HG02610 (cell line): ENCODE data around the gene FSIP2.

ENCODE experiments used
- ATAC-seq: cut with Tn5 transposase; IDR thresholded peaks from one replicate; pipeline ENCODE4 v1.9.1; 2021; ENCODE audit warnings: mild to moderate bottlenecking, moderate library complexity; ENCODE audit not compliant: unreplicated experiment

Gene FSIP2

GRCh38 chr2:185738679-185739472 is at the start of gene FSIP2:
Gene FSIP2, plus strand, starts transcription at chr2:185738804. Its CDS starts 91 bp downstream, at chr2:185738895.
- peak; percentile 96 for ATAC-seq

DNA sequence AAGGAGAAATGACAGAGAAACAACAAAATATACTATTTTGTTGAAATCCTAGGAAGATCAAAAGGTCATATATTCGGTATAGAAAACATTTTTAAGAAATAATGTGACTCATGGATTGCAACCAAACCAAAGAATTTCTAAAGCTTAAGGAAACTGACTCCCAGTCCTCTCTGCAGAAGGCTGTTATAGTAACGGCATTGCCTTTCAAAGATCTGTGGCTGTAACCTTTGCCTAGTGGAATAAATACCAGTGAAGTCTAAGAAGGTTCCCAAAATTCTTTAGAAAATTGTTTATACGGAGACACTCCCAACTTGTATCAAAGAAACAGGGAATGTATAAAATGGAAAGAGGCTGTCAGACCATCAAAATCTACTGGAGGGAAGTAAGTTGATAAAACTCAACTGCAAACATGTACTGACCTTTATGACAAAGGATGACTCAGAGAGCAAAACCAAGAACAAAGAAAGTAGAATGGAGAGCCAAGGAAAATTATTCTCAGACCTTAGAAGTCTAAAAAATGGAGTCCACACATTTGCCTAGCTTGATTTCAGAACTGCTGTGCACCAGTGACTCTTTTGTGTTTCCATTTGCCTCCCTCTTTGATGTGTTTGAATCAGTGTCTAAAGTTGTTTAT is 48.6 kb upstream of the FSIP2 start:
- ATAC-seq = no peak

DNA sequence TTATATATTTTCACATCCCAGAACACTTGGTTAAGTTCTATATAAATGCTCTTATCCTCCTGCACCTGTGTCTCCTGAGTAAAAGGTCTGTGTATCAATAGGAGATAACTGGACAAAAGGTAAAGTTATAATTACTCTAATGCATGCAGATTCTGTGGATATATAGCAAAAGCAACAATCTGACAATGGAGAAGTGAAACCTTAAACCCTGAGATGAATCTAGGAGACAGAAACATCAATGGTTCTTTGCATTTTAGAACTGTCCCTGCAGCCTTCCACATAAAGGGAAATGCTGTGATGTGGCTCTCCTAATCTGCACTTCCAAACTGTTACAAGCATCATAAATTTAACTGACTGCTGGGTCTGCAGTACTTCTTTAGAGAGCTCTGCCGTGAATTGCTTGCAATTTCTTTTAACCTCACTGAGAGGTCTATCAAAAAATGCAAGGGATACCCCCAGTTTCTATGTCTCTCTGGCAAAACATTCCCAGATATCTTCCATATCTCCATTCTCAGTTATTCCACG is 42.8 kb upstream of the FSIP2 start:
- no peak for ATAC-seq

- no peak for ATAC-seq
Observed at GRCh38 chr2:185700883-185701282, 37.7 kb upstream of the FSIP2 start.

GRCh38 chr2:185734658-185735057 is 3.9 kb upstream of the FSIP2 start:
- no peak for ATAC-seq

DNA sequence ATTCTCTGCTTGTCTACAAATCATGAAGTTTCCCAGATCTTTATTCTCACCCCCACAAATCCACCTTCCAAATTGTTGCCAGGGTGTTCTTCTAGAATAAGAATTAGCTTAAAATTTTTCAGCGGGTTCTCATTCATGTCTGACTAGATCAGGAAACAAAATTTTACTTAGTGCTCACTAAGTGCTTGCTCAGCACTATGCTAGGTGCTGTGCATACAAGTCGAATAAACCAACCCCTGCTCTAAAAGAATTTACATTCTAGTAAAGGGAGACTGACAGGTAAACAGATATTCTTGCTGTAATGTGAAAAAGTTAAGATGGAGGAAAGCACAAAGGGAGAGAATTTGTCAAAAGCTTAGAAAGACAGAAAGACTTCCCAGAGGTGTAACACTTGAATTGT is 2.4 kb upstream of the FSIP2 start:
- ATAC-seq = no peak

- no peak for ATAC-seq
Observed at GRCh38 chr2:185745864-185746859, 7.6 kb downstream of the FSIP2 start.

DNA sequence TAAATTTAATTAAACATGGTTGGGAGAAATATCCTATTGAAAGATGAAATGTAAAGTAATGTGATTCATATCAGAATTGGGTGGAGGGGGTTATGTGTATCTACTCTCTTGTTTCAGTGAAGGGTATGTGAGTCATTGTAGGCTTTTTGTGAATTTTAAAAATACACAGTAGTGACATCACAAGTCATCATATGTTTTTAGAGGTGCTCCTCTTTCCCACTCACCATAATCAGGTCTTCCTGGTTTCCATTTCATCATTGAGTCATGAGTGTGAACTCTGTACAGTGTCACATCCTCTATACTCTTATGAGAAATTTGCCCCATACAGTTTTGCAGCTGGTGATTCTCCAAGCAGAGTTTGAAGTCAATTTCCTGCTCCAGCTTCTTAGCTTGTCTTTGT is 18.8 kb downstream of the FSIP2 start:
- no peak for ATAC-seq

GRCh38 chr2:185771396-185771795 is 32.8 kb downstream of the FSIP2 start:
- ATAC-seq = no peak

- ATAC-seq = no peak
Observed at GRCh38 chr2:185780890-185781289, 42.3 kb downstream of the FSIP2 start.

DNA sequence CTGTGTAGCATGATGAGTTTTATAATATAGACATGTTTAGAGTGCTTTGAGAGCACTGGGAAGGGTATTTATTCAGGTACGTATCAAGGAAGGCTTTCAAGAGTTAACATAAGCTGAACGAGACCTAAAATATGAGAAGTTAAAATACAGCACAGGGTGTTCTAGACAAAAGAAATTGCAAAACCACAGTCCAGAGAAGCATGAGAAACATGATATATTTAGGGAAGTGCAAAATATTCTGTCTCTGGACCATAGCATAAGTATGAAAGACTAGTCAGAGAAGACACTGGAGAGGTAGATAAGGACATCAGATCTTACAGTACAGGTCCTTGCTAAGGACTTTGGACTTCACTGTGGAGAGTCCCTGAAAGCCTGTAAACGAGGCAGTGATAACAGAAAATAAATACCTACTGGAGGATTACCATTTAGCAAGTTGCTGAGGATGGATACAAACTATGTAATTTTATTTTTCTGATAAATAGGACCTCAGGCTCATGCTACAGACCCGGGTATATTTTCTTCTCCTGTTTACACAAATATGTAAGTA is 43.7 kb downstream of the FSIP2 start:
- ATAC-seq = no peak

DNA sequence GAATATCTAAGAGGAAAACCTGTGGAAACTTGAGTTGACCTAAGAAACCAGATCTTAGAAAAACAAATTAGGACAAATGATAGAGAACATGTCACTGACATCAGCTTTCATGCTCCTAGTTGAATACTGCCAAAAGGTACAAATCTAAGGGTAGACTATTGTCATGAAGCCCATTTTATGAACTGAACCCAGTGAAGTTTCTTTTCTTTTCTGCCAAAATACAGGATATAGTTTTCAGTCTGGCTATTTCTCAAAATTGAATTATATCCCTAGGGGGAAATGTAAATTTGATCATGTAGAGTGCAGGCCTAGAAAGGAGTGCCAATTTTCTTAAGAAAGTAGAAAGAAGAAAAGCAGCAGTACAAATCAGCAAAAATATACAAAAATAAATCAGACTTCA is 46.6 kb downstream of the FSIP2 start:
- ATAC-seq = no peak

- ATAC-seq = peak; percentile 83
Observed at GRCh38 chr2:185785851-185786473, 47.4 kb downstream of the FSIP2 start.

DNA sequence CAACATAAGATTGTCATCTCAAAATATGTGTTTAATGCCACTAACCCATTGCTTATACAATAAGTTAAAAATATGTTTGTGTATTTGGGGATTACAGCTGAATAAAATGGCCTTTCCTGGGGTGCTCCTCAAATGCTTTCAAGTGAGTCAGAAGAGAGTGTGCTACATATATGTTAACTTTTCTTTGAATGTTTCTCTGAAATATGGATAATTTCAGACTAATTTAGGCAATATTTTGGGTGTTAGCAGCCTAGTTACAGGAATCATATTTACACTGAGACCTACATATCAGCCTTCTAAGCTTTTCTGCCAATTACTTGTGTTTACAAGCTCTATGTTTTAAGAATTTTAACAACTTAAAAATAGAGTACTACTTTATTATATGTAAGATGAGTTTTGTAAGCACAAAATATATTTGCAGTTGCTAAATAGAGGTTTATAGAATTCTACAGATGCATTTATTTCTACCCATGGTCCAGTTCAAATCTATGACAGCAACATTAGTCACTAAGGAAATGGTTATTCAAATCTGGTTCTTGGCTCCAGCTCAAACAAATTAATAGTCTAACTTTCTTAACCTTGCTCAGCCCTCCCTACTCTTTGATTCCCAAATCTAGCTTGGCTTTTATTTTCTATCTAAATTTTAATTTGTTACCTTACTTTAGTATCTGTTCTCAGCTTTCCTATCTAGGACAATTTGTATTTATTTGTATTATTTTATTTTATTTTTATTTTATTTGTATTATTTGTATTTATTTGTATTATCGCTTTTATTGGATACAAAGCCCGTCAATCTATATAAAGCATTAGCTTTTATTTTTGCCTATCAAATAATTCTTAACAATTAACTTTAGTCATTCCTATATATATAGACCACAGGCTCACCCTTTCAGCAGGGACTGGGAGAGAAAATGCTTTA is 48.9 kb downstream of the FSIP2 start:
- no peak for ATAC-seq

- no peak for ATAC-seq
Observed at GRCh38 chr2:185790361-185790760, 51.8 kb downstream of the FSIP2 start.

DNA sequence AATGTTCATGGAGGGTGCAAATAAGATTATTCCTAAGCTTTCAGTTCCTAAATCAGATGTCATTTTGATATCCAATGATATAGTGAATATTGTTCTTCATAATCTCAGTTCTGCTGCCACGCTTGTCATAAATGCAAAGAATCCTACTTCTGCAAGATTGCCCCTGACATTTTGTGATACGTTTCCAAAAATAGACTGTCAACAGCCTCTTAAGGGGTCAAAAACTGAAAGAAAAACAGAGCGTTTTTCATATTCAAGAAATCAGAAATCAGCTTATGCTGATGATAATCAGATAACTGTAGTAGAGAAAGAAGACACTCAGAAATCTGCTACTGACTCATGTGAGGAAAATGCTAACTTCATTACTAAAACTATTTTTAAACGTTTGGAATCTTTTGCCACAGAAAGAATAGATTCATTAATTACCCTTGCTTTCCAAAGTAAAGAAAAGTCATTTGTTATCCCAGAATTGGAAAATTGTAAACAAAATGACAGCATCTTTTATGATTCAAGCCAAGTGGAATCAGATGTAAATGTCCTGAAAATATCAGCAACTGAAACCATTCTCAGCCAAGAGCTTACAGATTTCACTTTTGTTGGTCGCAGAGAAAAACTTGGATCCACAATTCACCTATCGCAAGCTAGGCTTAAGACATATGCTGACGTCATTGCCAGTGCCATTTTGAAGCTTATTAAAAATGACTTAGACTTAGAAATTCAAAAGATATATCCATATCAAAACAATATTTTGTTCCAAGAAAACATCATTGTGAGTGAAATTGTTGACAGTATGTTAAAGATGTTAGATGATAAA is 55.1 kb downstream of the FSIP2 start:
- ATAC-seq = no peak

GRCh38 chr2:185796758-185797157 is 58.2 kb downstream of the FSIP2 start:
- ATAC-seq = peak; percentile 72

DNA sequence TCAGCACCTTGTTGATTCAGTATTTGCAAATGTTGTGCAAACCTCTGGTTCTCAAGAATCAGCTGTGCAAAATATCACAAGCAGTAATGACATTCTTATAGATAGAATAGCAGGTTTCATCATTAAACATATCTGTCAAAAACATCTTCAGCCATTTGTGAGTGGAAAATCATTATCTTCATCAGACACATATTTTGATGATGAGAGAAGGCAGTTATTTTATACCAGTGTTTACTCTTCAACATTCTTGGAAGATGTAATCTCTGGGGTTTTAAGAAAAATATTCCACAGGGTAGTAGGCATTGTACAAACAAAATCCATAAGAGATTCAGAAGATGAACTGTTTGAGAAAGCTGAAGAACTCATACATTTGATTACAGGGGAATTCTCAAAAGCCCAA is 64.3 kb downstream of the FSIP2 start:
- no peak for ATAC-seq
